Keratinocyte (primary cell): ENCODE results near the gene TFRC.

Source experiments
- EZH2 ChIP-seq: IDR thresholded peaks from one replicate; pipeline ENCODE4 v1.6.1; 2012; ENCODE audit warnings: inconsistent platforms, mild to moderate bottlenecking, low read length, moderate library complexity
- TF ChIP-seq, protein P1 (sequence below), 3 experiments: IDR thresholded peaks in 1 of 3; conservative IDR thresholded peaks in 1 of 3; optimal IDR thresholded peaks in 1 of 3; 2 replicates in 2 of 3; 3 replicates in 1 of 3; pipeline versions ENCODE3 to v1.5.1; 2011; ENCODE audit warnings: low read length in 3 of 3, mild to moderate bottlenecking in 3 of 3, moderate library complexity in 2 of 3, control low read depth in 1 of 3, inconsistent platforms in 1 of 3; ENCODE audit not compliant: insufficient read depth in 2 of 3; ENCODE audit errors: extremely low read depth in 1 of 3

- no peak for TF ChIP-seq EZH2
- TF ChIP-seq, protein P1, sequence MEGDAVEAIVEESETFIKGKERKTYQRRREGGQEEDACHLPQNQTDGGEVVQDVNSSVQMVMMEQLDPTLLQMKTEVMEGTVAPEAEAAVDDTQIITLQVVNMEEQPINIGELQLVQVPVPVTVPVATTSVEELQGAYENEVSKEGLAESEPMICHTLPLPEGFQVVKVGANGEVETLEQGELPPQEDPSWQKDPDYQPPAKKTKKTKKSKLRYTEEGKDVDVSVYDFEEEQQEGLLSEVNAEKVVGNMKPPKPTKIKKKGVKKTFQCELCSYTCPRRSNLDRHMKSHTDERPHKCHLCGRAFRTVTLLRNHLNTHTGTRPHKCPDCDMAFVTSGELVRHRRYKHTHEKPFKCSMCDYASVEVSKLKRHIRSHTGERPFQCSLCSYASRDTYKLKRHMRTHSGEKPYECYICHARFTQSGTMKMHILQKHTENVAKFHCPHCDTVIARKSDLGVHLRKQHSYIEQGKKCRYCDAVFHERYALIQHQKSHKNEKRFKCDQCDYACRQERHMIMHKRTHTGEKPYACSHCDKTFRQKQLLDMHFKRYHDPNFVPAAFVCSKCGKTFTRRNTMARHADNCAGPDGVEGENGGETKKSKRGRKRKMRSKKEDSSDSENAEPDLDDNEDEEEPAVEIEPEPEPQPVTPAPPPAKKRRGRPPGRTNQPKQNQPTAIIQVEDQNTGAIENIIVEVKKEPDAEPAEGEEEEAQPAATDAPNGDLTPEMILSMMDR (optimal IDR thresholded peaks at IDR 0.05 in 1 of 3, IDR thresholded peaks at IDR 0.05 in 1 of 3, conservative IDR thresholded peaks at IDR 0.05 in 1 of 3; ENCODE audit: extremely low read depth in 1 of 3, insufficient read depth in 2 of 3, low read length in 3 of 3), result no peak
These were observed 672 bp downstream of the TFRC start for GRCh38 chr3:196081002-196081833.
